Nephron progenitor cell (in vitro differentiated cells): ENCODE results near the gene MBD3L2B.
"Not testable (repeated sequence)": the region's sequence is repeated elsewhere in the genome, so short reads cannot be mapped to it uniquely, and the experiment has no call there.

ENCODE experiments used
- DNase-seq: peaks from one replicate; pipeline ENCODE4 v3.0.0; 2021
- H3K27ac Mint-ChIP-seq: 2 replicates; pipeline ENCODE4 v1.8.0; 2021; ENCODE audit warnings: mild to moderate bottlenecking, moderate library complexity, mixed read lengths
- H3K27me3 Mint-ChIP-seq: 2 replicates; pipeline ENCODE4 v1.8.0; 2021; ENCODE audit warnings: mild to moderate bottlenecking, low read depth, mixed read lengths; ENCODE audit not compliant: poor library complexity
- H3K36me3 Mint-ChIP-seq: 2 replicates; pipeline ENCODE4 v1.8.0; 2021; ENCODE audit warnings: low read depth, mixed read lengths
- H3K4me1 Mint-ChIP-seq: 2 replicates; pipeline ENCODE4 v1.8.0; 2021; ENCODE audit warnings: mixed read lengths
- H3K4me3 Mint-ChIP-seq: 2 replicates; pipeline ENCODE4 v1.8.0; 2021; ENCODE audit warnings: mild to moderate bottlenecking, moderate library complexity, mixed read lengths
- H3K9me3 Mint-ChIP-seq: 2 replicates; pipeline ENCODE4 v1.8.0; 2021; ENCODE audit warnings: mild to moderate bottlenecking, moderate library complexity, mixed read lengths
- CTCF ChIP-seq: fragments of 200-600 bp; sonication (generic); IDR thresholded peaks from 2 replicates; pipeline ENCODE4 v1.5.0; 2021; ENCODE audit warnings: antibody characterized with exemption

MBD3L2B gene

DNA sequence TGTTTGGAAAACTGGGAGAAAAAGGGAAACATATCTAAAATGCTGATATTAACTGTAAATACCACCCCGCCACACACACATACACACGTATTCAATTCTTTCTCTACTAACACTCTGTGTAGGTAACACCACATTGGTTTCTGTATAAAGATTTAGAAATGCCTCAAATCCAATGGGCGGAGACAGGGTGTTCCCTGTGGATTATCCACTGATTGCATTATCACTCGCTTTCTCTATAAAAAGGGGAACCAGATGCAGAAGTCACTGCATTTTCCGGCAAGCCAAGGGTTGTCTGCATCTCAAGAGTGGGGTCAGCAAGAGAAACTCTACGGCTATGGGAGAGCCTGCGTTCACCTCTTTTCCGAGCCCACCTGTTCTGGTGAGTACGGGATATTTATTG lies 9.0 kb upstream of the MBD3L2B start, which contains the start of gene MBD3L5:
Gene MBD3L5, plus strand, starts transcription at position 301 of the 400 bp plus-strand sequence. Its CDS starts 34 bp downstream, at position 335.
- not testable (repeated sequence) for H3K4me3 Mint-ChIP-seq

DNA sequence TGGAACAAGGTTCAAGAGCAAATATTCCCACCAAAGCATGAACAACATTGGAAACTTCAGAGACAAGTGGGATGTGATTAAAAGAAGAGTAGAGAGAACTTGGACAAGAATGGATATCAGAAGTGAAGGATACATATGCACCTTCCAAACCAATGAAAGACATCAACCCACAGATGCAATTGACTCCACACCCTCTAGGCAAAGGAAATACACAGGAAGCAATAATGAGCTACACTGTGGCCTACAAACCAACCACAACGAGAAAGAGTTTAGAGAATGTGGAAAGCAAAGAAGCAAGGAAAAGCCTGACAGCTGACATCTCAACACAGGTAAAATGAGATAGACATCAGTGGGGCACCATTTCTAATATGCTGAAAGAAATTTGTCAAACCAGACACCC lies 7.6 kb upstream of the MBD3L2B start:
- not testable (repeated sequence) for H3K9me3 Mint-ChIP-seq, H3K4me1 Mint-ChIP-seq, H3K27me3 Mint-ChIP-seq, H3K4me3 Mint-ChIP-seq, H3K27ac Mint-ChIP-seq, DNase-seq, H3K36me3 Mint-ChIP-seq

More for the DNA sequence above, 9.0 kb upstream of the MBD3L2B start, which contains the start of gene MBD3L5:
- not testable (repeated sequence) for H3K27me3 Mint-ChIP-seq, H3K27ac Mint-ChIP-seq, H3K9me3 Mint-ChIP-seq, DNase-seq, H3K4me1 Mint-ChIP-seq, H3K36me3 Mint-ChIP-seq

GRCh38 chr19:7018828-7019227 lies 2.4 kb downstream of the MBD3L2B start:
- no peaks in the 10 kb centered on the region for H3K4me1 Mint-ChIP-seq
- H3K4me3 Mint-ChIP-seq: no peak overlapping the region
- H3K36me3 Mint-ChIP-seq: no peaks in the 10 kb centered on the region
- H3K9me3 Mint-ChIP-seq: peaks cover 39% of the 10 kb centered on the region
- H3K27ac Mint-ChIP-seq: no peak overlapping the region
- DNase-seq: no peak
- H3K27me3 Mint-ChIP-seq: peaks cover 7% of the 10 kb centered on the region
- TF ChIP-seq CTCF: no peak

GRCh38 chr19:7013678-7014077 lies 7.6 kb downstream of the MBD3L2B start:
- Mint-ChIP-seq H3K4me1 (no peaks in the 10 kb centered on the region), H3K9me3 (peaks cover 83% of the 10 kb centered on the region), H3K4me3 (no peak overlapping the region), H3K27ac (no peak overlapping the region), H3K27me3 (peaks cover 10% of the 10 kb centered on the region), H3K36me3 (no peaks in the 10 kb centered on the region)
- TF ChIP-seq CTCF: no peak
- no peak for DNase-seq

DNA sequence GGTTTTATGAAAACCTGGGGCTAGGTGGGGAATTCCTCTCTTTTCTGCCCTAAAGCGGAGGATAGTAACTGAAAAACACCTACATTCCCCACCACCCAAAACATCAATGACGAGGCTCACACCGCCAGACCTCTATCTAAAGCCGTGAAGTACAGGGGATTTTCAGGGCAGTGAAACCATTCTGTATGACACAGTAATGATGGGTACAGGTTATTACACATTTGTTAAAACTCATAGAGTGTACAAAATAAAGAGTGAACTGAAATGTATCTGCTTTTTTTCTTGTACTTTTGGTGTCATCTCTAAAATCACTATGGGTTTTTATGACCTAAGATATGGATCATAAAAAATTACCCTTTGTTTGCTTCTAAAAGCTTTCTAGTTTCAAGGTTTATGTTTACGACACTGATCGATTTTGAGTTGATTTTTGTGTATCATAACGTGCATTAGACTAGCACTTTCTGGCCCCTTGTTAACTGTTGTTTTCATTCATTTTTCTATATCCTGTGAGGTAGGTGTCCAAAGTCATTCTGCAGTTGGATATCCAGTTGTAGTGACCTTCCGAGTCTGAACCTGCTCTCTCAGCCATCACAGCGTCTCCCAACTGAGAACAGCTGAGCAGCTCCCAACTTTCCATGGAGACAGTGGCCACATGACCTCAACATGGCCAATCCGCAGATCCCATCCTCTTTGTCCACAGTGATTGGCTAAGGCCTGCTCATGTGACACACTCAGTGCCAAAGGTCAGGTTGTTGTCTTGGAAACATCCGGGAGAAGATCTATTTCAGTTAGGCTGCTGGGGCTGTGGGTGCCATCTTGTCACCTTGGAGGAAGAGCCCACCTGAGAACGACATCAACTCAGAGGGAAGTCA lies 10.3 kb downstream of the MBD3L2B start:
- Mint-ChIP-seq H3K27ac (no peak overlapping the region), H3K4me1 (no peaks in the 10 kb centered on the region), H3K9me3 (peaks cover 85% of the 10 kb centered on the region), H3K36me3 (no peaks in the 10 kb centered on the region), H3K4me3 (no peak overlapping the region), H3K27me3 (peaks cover 11% of the 10 kb centered on the region)
- DNase-seq: no peak
- TF ChIP-seq CTCF: no peak

DNA sequence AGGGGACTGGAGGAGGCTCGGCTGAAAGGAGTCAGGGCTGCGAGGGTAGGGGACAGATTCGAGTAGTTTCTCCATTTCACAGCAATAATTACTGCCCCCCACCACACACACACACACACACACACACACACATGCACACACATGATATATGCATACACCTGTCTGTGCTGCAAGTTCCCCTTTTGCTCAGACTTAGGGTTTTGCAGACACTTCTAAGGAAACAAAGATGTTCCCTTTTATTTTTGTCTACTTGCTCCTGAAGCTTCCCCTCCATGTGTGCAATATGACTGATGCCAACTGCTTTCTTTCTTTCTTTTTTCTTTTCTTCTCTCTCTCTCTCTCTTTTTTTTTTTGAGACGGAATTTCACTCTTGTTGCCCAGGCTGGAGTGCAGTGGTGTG lies 13.4 kb downstream of the MBD3L2B start:
- no peak for TF ChIP-seq CTCF
- no peaks in the 10 kb centered on the region for H3K36me3 Mint-ChIP-seq
- peaks cover 6% of the 10 kb centered on the region for H3K27me3 Mint-ChIP-seq
- no peak for DNase-seq
- no peaks in the 10 kb centered on the region for H3K4me1 Mint-ChIP-seq
- peaks cover 73% of the 10 kb centered on the region for H3K9me3 Mint-ChIP-seq
- no peak overlapping the region for H3K27ac Mint-ChIP-seq
- H3K4me3 Mint-ChIP-seq: no peak overlapping the region
